ENCODE results near the gene ESF1.

DNA sequence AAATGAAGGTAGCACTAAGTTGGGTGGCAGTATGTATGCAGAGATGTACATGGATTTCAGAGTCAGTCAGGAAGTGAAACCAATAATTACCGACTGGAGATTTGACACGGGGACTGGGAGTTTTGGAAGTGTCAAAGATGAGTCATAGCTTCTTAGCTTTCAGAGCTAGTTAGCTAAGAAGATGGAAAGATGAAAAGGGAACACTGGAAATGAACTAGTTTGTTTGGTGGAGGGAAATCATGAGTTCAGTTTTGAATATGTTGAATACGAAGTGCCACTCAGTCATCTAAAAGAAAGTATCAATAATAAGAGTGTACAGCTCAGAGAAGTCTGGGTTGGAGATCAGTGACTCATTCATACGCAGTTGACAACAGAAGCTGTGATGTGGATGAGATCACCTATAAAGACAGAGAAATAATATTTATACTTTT is 7.5 kb downstream of the ESF1 start:
- TF ChIP-seq FOXA1 (IDR thresholded peaks at IDR 0.05) (no peak), FOXM1 (IDR thresholded peaks at IDR 0.05; ENCODE audit: borderline replicate concordance) (no peak), ARNT (IDR thresholded peaks at IDR 0.05) (no peak), BHLHE40 (IDR thresholded peaks at IDR 0.05; ENCODE audit: borderline replicate concordance) (no peak), TARDBP (IDR thresholded peaks at IDR 0.05) (no peak)

Data from HEK293T (cell line).